Subcutaneous adipose tissue (tissue), 4 donors: ENCODE results near the gene SH3BP5. TPM values are rescaled to one million over a fixed set of nuclear protein-coding genes. Genes with fewer than 3 reads are reported as not detected.

ENCODE experiments used
- CTCF ChIP-seq: fragments of 450-650 bp; IDR thresholded peaks from one replicate; pipeline ENCODE4 v1.5.1; 2016; ENCODE audit warnings: low read depth, mild to moderate bottlenecking, control low read depth, antibody characterized with exemption, moderate library complexity
- total RNA-seq, 4 donors: library from RNA; depleted of rRNA; stranded (reverse); fragments of >200 nt; gene quantifications; one replicate each; pipeline ENCODE4 v1.1.0, GENCODE V29; 2016

Gene SH3BP5
- total RNA-seq, 4 donors from 2014 or later: 67.5 to 90.6 (median 83.7) TPM

- no peak for TF ChIP-seq CTCF
Observed at GRCh38 chr3:15350141-15350540, 17.8 kb upstream of the SH3BP5 start.

- TF ChIP-seq CTCF: no peak
Observed at GRCh38 chr3:15348246-15348645, 15.9 kb upstream of the SH3BP5 start.

GRCh38 chr3:15347737-15348110 lies 15.3 kb upstream of the SH3BP5 start:
- no peak for TF ChIP-seq CTCF

GRCh38 chr3:15347063-15347736 lies 14.8 kb upstream of the SH3BP5 start:
- no peak for TF ChIP-seq CTCF

- no peak for TF ChIP-seq CTCF
Observed at GRCh38 chr3:15346516-15346915, 14.1 kb upstream of the SH3BP5 start.

GRCh38 chr3:15345608-15346137 lies 13.3 kb upstream of the SH3BP5 start:
- TF ChIP-seq CTCF: no peak

- TF ChIP-seq CTCF: no peak
Observed at GRCh38 chr3:15345066-15345607, 12.8 kb upstream of the SH3BP5 start.
